ENCODE results near the gene NEDD4L. TPM values are rescaled to one million over a fixed set of nuclear protein-coding genes. Genes with fewer than 3 reads are reported as not detected.

Gene NEDD4L
- total RNA-seq, 4 donors from 2014 or later: 44.0 to 104 (median 59.6) TPM

GRCh38 chr18:58023108-58023507 is 20.9 kb upstream of the NEDD4L start:
- Histone ChIP-seq H3K4me1 (no peaks in the 10 kb centered on the region), H3K9me3 (no peaks in the 10 kb centered on the region), H3K27ac (no peak overlapping the region), H3K4me3 (no peak overlapping the region), H3K36me3 (no peaks in the 10 kb centered on the region), H3K27me3 (no peaks in the 10 kb centered on the region)
- WGBS: 98% methylated on average over 2 of the region's 2 CpGs
- no peak for TF ChIP-seq EP300 (IDR thresholded peaks at IDR 0.05)
- no peak for TF ChIP-seq POLR2A (IDR thresholded peaks at IDR 0.05)
- no peak for TF ChIP-seq POLR2AphosphoS5 (IDR thresholded peaks at IDR 0.05)
- TF ChIP-seq CTCF (IDR thresholded peaks at IDR 0.05): no peak
- DNase-seq (ENCODE audit: low spot score in 2 of 2): no peak

- no peaks in the 10 kb centered on the region for H3K4me1 ChIP-seq
- no peak for TF ChIP-seq CTCF (IDR thresholded peaks at IDR 0.05)
- TF ChIP-seq POLR2AphosphoS5 (IDR thresholded peaks at IDR 0.05): no peak
- TF ChIP-seq EP300 (IDR thresholded peaks at IDR 0.05): no peak
- TF ChIP-seq POLR2A (IDR thresholded peaks at IDR 0.05): no peak
- DNase-seq (ENCODE audit: low spot score in 2 of 2): no peak
Measured at GRCh38 chr18:58024139-58024538, 19.9 kb upstream of the NEDD4L start.

DNA sequence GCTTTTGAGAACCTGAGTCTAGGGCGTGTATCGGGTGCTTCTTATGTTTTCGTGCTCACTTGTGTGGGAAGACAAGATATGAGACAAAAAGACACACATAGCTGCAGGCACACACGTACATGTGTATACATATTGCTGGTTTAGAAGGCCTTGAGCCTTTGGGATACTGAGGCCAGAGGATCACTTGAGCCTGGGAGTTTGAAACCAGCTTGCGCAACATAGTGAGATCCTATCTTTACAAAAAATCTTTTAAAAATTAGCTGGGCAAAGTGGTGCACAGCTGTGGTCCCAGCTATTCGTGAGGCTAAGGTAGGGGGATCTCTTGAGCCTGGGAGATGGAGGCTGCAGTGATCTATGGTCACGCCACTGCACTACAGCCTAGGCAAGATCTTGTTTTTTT is 18.8 kb upstream of the NEDD4L start:
- no peak overlapping the region for H3K4me3 ChIP-seq
- no peak for DNase-seq (ENCODE audit: low spot score in 2 of 2)
- peaks cover 3% of the 10 kb centered on the region for H3K27me3 ChIP-seq
- TF ChIP-seq POLR2AphosphoS5 (IDR thresholded peaks at IDR 0.05) (no peak), CTCF (IDR thresholded peaks at IDR 0.05) (no peak), EP300 (IDR thresholded peaks at IDR 0.05) (no peak), POLR2A (IDR thresholded peaks at IDR 0.05) (no peak)
- no peaks in the 10 kb centered on the region for H3K9me3 ChIP-seq
- no peak overlapping the region for H3K27ac ChIP-seq
- WGBS: 92% methylated on average over 7 of the region's 7 CpGs
- no peaks in the 10 kb centered on the region for H3K36me3 ChIP-seq
- no peaks in the 10 kb centered on the region for H3K4me1 ChIP-seq

More at GRCh38 chr18:58024139-58024538, 19.9 kb upstream of the NEDD4L start:
- Histone ChIP-seq H3K9me3 (no peaks in the 10 kb centered on the region), H3K36me3 (no peaks in the 10 kb centered on the region), H3K4me3 (no peak overlapping the region), H3K27ac (no peak overlapping the region), H3K27me3 (no peaks in the 10 kb centered on the region)
- WGBS: 58% methylated on average over 3 of the region's 3 CpGs

GRCh38 chr18:58025733-58026132 is 18.3 kb upstream of the NEDD4L start:
- TF ChIP-seq EP300 (IDR thresholded peaks at IDR 0.05) (no peak), POLR2AphosphoS5 (IDR thresholded peaks at IDR 0.05) (no peak), POLR2A (IDR thresholded peaks at IDR 0.05) (no peak), CTCF (IDR thresholded peaks at IDR 0.05) (no peak)
- 68% methylated on average over 2 of the region's 2 CpGs for WGBS
- H3K27me3 ChIP-seq: peaks cover 6% of the 10 kb centered on the region
- H3K4me3 ChIP-seq: no peak overlapping the region
- no peak overlapping the region for H3K27ac ChIP-seq
- no peaks in the 10 kb centered on the region for H3K4me1 ChIP-seq
- no peak for DNase-seq (ENCODE audit: low spot score in 2 of 2)
- H3K9me3 ChIP-seq: no peaks in the 10 kb centered on the region
- H3K36me3 ChIP-seq: no peaks in the 10 kb centered on the region

- DNase-seq (ENCODE audit: low spot score in 2 of 2): no peak
- no peak overlapping the region for H3K27ac ChIP-seq
- H3K36me3 ChIP-seq: no peaks in the 10 kb centered on the region
- H3K4me1 ChIP-seq: no peaks in the 10 kb centered on the region
- no peak for TF ChIP-seq CTCF (IDR thresholded peaks at IDR 0.05)
- no peak for TF ChIP-seq EP300 (IDR thresholded peaks at IDR 0.05)
- TF ChIP-seq POLR2A (IDR thresholded peaks at IDR 0.05): no peak
- no peak for TF ChIP-seq POLR2AphosphoS5 (IDR thresholded peaks at IDR 0.05)
- H3K9me3 ChIP-seq: no peaks in the 10 kb centered on the region
- peaks cover 6% of the 10 kb centered on the region for H3K27me3 ChIP-seq
- 75% methylated on average over 3 of the region's 3 CpGs for WGBS
- H3K4me3 ChIP-seq: no peak overlapping the region
Measured at GRCh38 chr18:58026395-58026794, 17.6 kb upstream of the NEDD4L start.
